GM19023 (cell line): Measurements from ENCODE around the gene TMEM273.
A peak's percentile ranks its signal among the peaks of the same experiment; 100 is the strongest.

Experiments used
- ATAC-seq: cut with Tn5 transposase; IDR thresholded peaks from one replicate; pipeline ENCODE4 v1.9.1; 2021; ENCODE audit warnings: mild to moderate bottlenecking, moderate library complexity; ENCODE audit not compliant: unreplicated experiment

TMEM273 gene, protein sequence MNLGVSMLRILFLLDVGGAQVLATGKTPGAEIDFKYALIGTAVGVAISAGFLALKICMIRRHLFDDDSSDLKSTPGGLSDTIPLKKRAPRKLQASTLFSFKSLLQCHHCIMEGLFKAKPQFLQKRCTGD

DNA sequence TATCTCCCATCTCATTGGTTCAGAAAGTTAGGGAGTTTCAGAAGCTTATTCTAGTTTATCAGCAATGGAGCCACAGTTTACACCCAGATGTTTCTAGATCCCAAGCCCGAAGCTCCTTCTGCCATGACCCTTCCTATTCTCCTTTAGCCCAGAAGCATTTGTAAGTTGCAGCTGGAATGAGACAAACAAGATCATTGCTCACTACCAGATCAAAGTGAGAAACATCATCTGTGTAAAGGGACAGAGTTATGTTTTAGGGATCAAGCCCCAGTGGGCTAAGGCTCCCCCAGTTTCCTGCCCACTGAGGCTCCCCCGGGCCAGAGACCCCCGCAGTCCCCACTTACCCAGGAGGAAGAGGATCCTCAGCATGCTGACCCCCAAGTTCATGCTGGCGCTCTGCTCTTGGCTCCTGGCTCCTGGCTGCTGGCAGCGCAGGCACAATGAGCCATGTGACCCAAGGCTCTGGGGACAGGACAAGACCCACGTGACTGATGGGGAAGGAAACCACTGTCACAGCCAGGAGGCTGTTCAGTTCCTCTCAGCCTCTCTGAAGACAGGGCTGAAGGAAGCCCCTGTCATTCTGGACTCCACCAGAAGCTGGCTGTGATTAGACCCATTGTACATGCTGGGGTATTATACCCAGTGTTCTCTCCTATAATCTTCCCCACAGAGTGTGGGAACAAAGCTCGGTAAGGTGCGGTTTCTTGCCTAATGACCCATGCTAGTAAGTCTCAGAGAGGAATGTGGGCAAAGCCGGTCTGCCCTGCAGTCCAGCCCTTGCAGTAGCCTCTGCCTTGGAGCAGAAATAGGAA lies at the start of gene TMEM273:
Gene TMEM273 (minus strand): TSS at position 442 of the 812 bp plus-strand sequence. CDS start 55 bp downstream, at position 387.
- peak; percentile 75 for ATAC-seq

- no peak for ATAC-seq
These were observed 49.8 kb upstream of the TMEM273 start for GRCh38 chr10:49237985-49238384.

DNA sequence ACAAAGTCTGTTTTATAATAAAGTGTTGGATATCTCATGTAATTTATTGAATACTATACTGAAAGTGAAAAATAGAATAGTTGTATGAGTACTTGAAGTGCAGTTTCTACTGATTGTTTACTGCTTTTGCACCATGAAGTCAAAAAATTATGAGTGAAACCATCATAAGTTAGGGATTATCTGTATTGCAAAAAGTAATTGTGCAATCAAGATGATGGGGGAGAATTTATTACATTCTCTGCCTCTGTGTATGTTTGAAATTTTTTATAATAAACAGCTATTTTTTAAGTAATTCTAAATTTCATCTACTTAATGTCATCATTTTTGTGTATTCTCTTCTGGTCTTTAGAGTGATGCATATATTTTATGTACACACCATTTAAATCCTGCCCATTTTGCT lies 47.2 kb upstream of the TMEM273 start:
- no peak for ATAC-seq

DNA sequence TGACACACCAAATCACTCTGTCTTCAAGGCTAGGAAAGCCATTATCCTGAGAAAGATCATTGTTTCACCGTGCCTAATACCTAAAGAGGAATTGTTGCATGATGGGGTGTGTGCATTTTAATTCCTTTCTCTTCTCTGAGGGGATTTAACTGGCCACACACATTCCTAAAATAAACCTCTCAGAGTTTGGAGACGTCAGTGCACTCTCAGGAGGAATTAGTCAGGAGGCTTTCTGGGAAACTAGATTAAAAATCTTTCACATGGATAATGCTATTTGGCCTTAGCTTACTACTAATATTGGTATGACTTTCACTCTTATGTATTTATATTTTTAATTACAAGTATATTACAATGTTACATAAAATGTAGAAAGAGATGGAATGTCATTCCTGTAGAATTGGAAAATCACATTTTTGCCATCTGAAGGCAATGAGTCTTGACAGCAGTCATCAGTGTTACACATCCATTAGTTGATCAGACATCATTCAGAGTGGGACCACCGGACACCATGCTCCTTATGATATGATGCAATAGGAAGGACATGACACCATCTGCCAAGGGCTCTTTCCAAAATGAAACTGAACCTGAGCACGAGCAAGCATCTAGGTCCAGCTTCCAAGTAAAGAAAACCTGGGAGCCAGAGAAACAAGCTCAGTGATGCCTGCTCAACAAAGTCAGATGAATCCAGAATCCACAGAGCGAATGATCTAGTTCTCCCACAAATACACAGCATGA lies 43.1 kb upstream of the TMEM273 start:
- no peak for ATAC-seq

DNA sequence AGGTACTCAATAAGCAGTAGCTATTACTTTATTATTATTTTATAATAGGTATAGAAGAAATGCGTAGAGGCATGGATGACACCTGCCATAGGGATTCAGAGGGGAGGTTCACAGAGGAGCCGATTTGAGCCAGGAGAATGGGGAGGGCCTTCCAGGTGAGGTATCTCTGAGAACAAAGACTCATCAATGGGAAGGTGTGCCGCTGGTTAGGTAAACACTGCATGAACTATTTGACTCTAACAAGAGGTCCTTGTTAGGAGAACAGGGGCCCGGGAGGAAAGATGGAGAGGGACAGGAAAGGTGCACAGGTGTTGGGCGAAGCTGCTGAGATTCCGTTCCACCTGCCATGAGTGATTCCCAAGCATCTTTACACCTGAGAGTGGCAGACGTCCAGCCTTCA lies 41.8 kb upstream of the TMEM273 start:
- no peak for ATAC-seq

GRCh38 chr10:49228677-49229076 lies 40.5 kb upstream of the TMEM273 start:
- ATAC-seq = no peak

- no peak for ATAC-seq
These were observed 39.2 kb upstream of the TMEM273 start for GRCh38 chr10:49227406-49227805.

GRCh38 chr10:49226594-49226993 lies 38.4 kb upstream of the TMEM273 start:
- ATAC-seq = no peak

DNA sequence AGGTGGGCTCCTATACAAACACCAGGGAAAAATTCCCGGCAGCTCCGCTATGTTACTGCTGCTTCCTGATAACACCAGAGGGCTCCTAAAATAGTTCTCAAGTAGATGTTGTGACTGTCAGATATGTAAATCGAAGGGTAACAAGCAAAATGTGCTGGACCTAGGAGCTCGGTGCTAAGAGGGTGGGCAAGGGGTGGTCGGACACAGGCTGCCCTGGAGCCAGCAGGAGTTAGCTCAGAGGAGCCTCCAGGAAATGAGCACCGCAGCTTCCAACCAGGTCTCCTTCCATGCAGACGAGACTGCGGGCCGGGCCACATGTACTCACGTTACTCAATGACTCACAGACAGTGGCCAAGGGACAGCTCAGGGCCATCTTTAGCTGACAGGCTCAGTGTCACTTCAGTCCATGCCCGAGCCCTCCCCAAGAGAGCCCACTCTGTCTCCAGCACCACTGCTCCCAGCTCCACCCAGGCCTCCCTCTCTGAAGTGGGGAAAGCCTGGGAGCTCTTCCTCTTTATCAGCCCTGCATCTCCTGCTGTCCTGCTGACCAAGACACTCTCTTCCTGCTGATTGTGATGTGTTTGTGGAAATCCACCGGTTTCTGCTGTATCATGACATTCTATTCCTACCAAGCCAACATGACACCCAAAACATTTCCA lies 37.2 kb upstream of the TMEM273 start:
- ATAC-seq = no peak

DNA sequence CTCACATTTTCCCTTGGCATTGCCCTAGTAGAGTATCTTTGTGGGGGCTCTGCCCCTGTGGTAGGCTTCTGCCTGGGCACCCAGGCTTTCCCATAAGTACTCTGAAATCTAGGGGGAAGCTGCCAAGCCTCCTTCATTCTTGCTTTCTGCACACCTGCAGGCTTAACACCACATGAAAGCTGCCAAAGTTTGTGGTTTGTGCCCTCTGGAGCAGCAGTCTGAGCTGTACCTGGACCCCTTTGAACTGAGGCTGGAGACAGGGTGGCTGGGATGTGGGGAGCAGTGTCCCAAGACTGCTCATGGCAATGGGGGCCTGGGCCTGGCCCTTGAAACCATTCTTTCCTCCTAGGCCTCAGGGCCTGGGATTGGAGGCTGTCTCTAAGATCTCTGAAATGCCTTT lies 35.0 kb upstream of the TMEM273 start:
- no peak for ATAC-seq

DNA sequence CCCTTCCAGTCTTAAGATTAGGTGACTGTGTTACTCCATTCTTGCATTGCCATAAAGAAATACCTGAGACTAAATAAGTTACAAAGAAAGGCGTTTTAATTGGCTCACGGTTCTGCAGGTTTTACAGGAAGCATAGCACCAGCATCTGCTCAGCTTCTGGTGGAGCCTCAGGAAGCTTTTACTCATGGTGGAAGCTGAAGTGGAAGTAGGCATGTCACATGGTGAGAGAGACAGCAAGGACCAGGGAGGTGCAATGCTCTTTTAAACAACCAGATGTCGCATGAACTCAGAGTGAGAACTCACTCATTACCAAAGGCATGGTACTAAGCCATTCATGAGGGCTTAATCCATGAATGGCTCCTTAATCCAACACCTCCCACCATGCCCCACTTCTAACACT lies 34.0 kb upstream of the TMEM273 start:
- ATAC-seq = no peak

- ATAC-seq = no peak
These were observed 32.5 kb upstream of the TMEM273 start for GRCh38 chr10:49220679-49221078.

DNA sequence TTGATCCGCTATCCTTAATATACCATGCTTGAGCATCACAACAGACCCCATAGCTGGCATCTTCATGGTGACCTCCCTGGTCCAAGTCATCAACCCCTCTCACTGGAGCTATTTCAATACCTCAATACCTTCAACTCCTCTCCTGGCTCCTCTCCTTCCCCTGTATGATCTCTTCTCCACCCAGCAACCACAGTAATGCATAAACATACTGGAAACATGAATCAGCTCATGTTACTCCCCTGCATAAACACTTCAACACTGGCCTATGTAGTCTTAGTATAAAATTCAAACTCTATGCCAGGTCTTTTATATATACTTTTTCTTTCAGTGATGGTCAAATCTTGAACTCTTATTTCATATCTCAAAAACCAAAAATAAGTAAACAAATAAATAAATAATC lies 31.8 kb upstream of the TMEM273 start:
- ATAC-seq = no peak

GRCh38 chr10:49219248-49219647 lies 31.1 kb upstream of the TMEM273 start:
- no peak for ATAC-seq

- no peak for ATAC-seq
These were observed 30.3 kb upstream of the TMEM273 start for GRCh38 chr10:49218480-49218879.

GRCh38 chr10:49217645-49218044 lies 29.5 kb upstream of the TMEM273 start:
- ATAC-seq = no peak

- no peak for ATAC-seq
These were observed 25.0 kb upstream of the TMEM273 start for GRCh38 chr10:49213211-49213610.

- no peak for ATAC-seq
These were observed 24.6 kb upstream of the TMEM273 start for GRCh38 chr10:49212783-49213182.

- no peak for ATAC-seq
These were observed 23.9 kb upstream of the TMEM273 start for GRCh38 chr10:49212076-49212475.

- no peak for ATAC-seq
These were observed 20.8 kb upstream of the TMEM273 start for GRCh38 chr10:49208996-49209395.

DNA sequence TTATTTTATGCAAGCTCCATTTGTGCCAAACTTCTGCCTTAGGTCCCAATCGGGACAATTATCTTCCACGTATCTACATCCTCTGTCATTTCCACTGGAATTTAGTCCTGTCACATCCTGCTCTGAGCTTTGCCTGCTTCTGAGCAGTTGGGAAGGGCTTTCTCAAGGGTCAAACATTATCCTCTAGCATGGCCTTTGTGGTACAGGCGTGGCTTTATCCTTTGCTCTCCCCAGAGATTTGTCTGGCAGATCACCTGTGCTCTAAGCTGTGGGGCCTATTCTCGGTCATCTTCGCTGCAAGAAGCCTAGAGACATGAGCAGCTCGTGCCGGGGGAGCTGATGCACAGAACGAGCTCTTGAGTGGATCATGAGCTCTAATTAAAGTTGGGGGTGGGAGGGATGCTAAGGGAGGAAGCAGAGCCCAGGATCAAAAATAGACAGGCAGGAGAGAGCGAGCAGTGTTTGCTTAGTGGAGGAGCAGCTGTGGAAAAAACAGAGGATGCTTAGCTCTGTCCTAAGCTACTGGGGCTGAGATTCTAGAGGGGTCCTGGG lies 19.8 kb upstream of the TMEM273 start:
- ATAC-seq = no peak
